ENCODE measurements around the gene SLC37A1. TPM values are rescaled to one million over a fixed set of nuclear protein-coding genes. Genes with fewer than 3 reads are reported as not detected.

The SLC37A1 gene
- total RNA-seq, 4 donors from 2014 or later, result 66.0 to 249 (median 195) TPM

DNA sequence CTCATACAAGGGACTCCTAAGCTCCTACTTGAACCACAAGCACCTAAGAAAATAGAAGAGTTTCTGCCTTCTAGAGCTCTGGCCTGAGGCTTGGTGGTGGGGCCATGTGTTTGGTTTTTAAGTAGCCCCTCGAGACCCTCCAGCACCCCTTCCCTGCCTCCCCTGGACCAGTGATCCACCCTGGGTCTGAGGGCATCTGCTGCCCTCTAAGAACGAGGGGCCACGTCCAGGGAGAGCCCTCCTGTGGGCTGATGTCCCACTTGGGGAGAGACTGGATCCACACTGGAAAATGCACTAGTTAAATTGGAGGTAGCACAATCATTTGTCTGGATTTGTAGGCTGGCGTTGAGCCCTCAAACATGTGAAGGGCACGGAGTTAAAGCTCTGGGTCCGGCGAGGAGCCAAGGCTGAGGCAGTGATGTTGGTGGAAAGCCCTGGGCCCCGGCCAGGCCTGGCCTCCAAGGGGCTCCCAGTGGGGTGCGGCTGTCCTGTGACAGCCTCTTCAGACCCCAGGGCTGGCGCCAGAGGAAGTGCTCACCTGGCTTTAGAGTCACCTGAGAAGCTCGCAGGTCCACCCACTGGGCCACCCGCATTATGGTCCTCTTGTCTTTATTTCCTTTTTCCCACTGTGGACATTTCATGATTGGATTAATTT lies 65.2 kb downstream of the SLC37A1 start:
- TF ChIP-seq POLR2A (IDR thresholded peaks at IDR 0.05), result no peak
- TF ChIP-seq, protein P1, sequence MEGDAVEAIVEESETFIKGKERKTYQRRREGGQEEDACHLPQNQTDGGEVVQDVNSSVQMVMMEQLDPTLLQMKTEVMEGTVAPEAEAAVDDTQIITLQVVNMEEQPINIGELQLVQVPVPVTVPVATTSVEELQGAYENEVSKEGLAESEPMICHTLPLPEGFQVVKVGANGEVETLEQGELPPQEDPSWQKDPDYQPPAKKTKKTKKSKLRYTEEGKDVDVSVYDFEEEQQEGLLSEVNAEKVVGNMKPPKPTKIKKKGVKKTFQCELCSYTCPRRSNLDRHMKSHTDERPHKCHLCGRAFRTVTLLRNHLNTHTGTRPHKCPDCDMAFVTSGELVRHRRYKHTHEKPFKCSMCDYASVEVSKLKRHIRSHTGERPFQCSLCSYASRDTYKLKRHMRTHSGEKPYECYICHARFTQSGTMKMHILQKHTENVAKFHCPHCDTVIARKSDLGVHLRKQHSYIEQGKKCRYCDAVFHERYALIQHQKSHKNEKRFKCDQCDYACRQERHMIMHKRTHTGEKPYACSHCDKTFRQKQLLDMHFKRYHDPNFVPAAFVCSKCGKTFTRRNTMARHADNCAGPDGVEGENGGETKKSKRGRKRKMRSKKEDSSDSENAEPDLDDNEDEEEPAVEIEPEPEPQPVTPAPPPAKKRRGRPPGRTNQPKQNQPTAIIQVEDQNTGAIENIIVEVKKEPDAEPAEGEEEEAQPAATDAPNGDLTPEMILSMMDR (IDR thresholded peaks at IDR 0.05), result no peak
- Histone ChIP-seq H3K4me3 (no peak overlapping the region), H3K27ac (no peak overlapping the region), H3K27me3 (no peaks in the 10 kb centered on the region), H3K9me3 (no peaks in the 10 kb centered on the region), H3K36me3 (peaks cover 0 to 36% (median 0%) of the 10 kb centered on the region in 3 donors), H3K4me1 (no peaks in the 10 kb centered on the region)
- peak in 2 of 3 donors; percentile 22 to 45 for DNase-seq

DNA sequence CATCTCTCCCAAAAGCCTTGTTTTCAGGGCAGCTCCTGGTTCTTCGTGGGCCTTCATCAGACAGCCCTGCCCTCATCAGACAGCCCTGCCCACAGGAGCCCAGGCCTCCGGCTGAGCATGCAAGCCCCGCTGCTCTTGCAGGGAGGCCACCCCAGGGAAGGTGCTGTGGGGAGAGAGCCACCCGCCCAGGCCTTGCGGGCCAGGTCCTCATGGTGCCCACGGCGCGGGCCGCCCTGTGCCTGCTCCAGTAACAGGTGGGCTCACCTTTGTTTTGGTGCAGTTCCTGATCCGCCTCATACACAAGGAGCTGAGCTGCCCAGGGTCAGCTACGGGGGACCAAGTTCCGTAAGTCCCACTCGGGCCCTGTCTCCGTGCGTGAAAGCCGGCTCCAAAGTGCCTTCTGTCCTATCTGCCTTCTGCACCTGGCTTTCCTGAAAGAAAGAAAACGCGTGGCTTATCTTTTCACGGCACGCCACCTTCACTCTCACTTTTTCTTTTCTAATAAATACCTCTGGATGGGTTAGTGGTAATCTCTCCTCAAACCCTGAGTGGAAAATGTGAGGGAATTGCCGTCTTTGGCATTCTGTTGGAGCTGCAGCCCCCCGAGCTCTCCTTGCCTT lies 65.9 kb downstream of the SLC37A1 start:
- no peak overlapping the region for H3K4me3 ChIP-seq
- H3K9me3 ChIP-seq, result no peaks in the 10 kb centered on the region
- H3K27me3 ChIP-seq, result no peaks in the 10 kb centered on the region
- TF ChIP-seq, protein P1 (IDR thresholded peaks at IDR 0.05), result no peak
- no peak for TF ChIP-seq POLR2A (IDR thresholded peaks at IDR 0.05)
- peaks cover 0 to 29% (median 0%) of the 10 kb centered on the region in 3 donors for H3K36me3 ChIP-seq
- no peaks in the 10 kb centered on the region for H3K4me1 ChIP-seq
- no peak overlapping the region for H3K27ac ChIP-seq
- DNase-seq, result peak in 2 of 3 donors; percentile 42 to 55

DNA sequence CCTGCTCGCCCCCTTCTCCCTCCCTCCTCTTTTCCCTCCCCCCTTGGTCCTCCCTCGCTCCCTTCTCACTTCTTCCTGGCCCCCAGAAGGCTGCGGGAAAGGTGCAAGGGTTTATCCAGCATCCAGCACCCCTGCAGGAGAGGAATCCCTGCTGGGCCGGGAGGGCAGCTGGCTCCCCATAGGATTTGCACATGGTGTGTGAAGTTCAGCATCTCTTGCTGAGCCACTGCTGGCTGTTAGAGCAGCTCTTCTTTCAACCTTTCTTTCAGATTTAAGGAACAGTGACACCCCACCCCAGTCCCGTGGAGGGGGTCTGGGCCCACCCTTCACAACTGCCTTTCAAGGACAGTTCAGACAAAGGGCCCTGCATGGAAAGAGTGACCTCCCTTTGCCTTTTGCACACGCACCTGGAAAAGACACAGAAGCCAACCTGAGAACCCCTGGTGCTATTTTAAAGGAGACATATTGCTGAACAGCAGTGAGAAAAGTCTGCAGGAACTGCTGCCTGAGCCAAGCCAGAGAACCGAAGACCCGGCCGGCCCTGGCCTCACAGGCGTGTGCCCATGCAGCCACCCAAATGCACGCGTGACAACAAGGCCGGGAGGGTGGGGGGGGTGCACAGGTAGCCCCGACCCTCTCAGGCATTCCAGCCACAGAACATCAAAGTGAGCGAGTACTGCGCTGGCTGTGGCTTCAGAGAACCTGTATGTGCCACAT lies 66.6 kb downstream of the SLC37A1 start:
- peak in 2 of 3 donors; percentile 34 to 48 for DNase-seq
- Histone ChIP-seq H3K4me3 (no peak overlapping the region), H3K4me1 (no peaks in the 10 kb centered on the region), H3K9me3 (no peaks in the 10 kb centered on the region), H3K27ac (peak overlapping the region in 1 of 4 donors; percentile 1), H3K27me3 (no peaks in the 10 kb centered on the region), H3K36me3 (peaks cover 0 to 23% (median 0%) of the 10 kb centered on the region in 3 donors)
- TF ChIP-seq POLR2A (IDR thresholded peaks at IDR 0.05), result no peak
- TF ChIP-seq, protein P1 (IDR thresholded peaks at IDR 0.05), result no peak

DNA sequence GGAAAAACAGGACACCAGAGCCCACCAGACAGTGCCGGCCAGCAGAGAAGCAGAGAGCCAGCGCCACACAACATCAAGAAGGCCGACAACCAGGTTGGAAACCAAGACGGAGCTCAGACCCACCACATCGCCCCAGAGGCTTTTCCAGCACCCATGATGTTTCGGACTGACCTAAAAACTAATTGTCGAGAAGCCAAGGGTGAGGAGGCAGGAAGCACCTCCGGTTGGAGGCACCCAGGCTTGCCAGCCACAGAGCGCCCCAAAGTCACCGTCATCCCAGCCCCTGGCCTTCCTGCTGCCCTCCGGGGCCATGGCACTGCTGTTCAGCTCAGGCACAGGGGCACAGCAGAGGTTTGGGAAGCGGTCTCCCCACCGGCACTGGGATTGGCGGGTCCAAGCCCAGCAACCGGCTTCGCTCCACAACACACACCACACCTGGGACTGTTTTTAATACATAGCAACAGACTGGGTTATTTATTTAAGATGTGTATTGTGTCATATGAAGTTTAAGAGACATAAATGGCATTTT lies 67.2 kb downstream of the SLC37A1 start:
- Histone ChIP-seq H3K27ac (peak overlapping the region in 1 of 4 donors; percentile 1), H3K4me1 (no peaks in the 10 kb centered on the region), H3K27me3 (no peaks in the 10 kb centered on the region), H3K9me3 (no peaks in the 10 kb centered on the region), H3K4me3 (no peak overlapping the region), H3K36me3 (peaks cover 0 to 17% (median 0%) of the 10 kb centered on the region in 3 donors)
- peak in 2 of 3 donors; percentile 44 to 46 for DNase-seq
- TF ChIP-seq, protein P1 (IDR thresholded peaks at IDR 0.05), result no peak
- no peak for TF ChIP-seq POLR2A (IDR thresholded peaks at IDR 0.05)

DNA sequence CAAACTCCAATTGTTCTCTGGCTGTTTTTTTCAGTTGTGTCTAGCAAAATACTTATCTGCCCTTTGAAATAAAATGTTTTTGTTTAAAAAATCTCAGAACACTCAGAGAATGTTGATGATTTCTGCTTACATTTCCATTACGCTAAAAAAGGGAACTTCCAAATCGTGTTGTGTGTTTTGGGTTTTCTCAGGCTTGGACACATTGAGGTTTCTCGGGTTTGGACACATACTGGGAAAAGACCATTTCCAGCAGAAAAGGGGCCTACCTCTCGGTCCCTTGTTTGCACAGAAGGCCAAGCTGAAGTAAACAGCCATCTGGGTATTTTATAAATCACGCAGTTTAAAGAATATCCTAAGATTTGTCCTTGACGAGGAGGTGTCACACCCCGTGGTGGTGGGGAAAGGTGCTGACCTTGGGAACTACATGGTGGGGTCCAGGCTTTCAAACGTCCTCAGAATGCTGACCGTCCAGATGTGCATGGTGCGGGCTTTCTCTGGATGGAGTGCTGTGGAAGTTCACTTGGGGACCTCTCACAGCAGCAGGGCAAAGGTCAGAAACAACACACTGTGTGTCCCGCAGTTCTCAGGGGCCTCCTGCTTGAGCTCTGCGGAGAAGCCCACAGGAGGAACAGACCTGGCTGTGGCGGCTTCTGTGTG lies 67.8 kb downstream of the SLC37A1 start:
- Histone ChIP-seq H3K9me3 (no peaks in the 10 kb centered on the region), H3K36me3 (peaks cover 0 to 10% (median 0%) of the 10 kb centered on the region in 3 donors), H3K4me1 (no peaks in the 10 kb centered on the region), H3K4me3 (no peak overlapping the region), H3K27me3 (no peaks in the 10 kb centered on the region), H3K27ac (no peak overlapping the region)
- TF ChIP-seq, protein P1 (IDR thresholded peaks at IDR 0.05), result no peak
- DNase-seq, result peak in 2 of 3 donors; percentile 24 to 36
